Smooth muscle cell (in vitro differentiated cells): ENCODE data around the gene LAMP1. TPM values are rescaled to one million over a fixed set of nuclear protein-coding genes. Genes with fewer than 3 reads are reported as not detected.
A peak's percentile ranks its signal among the peaks of the same experiment; 100 is the strongest.

Source experiments
- DNase-seq: peaks from one replicate; lab custom pipeline; 2025; ENCODE audit not compliant: unreplicated experiment; lab: John Stamatoyannopoulos, UW
- H2AFZ ChIP-seq: fragments of 200-600 bp; sonication (generic); 2 replicates; pipeline ENCODE4 v1.6.0; 2016; ENCODE audit warnings: antibody characterized with exemption, low read depth, mild to moderate bottlenecking
- H3F3A ChIP-seq: fragments of 200-600 bp; sonication (generic); 2 replicates; pipeline ENCODE4 v1.6.0; 2017; ENCODE audit warnings: antibody characterized with exemption, low read depth
- H3K27ac ChIP-seq: fragments of 200-600 bp; sonication (generic); 2 replicates; pipeline ENCODE4 v1.5.1; 2016; ENCODE audit warnings: low read depth, mild to moderate bottlenecking
- H3K27me3 ChIP-seq: fragments of 200-600 bp; sonication (generic); 2 replicates; pipeline ENCODE4 v1.6.1; 2016; ENCODE audit warnings: low read depth, mild to moderate bottlenecking
- H3K36me3 ChIP-seq: fragments of 200-600 bp; sonication (generic); 2 replicates; pipeline ENCODE4 v1.5.1; 2016; ENCODE audit warnings: low read depth
- H3K4me1 ChIP-seq: fragments of 200-600 bp; sonication (generic); 2 replicates; pipeline ENCODE4 v1.5.1; 2016; ENCODE audit warnings: low read depth
- H3K4me2 ChIP-seq: fragments of 200-600 bp; sonication (generic); 2 replicates; pipeline ENCODE4 v1.6.0; 2016; ENCODE audit warnings: mild to moderate bottlenecking
- H3K4me3 ChIP-seq: fragments of 200-600 bp; sonication (generic); 2 replicates; pipeline ENCODE4 v1.5.1; 2016; ENCODE audit warnings: mild to moderate bottlenecking
- H3K79me2 ChIP-seq: fragments of 200-600 bp; sonication (generic); 2 replicates; pipeline ENCODE4 v1.6.0; 2016; ENCODE audit warnings: low read depth, mild to moderate bottlenecking
- H3K9ac ChIP-seq: fragments of 200-600 bp; sonication (generic); 2 replicates; pipeline ENCODE4 v1.6.0; 2016; ENCODE audit warnings: low read depth
- H3K9me3 ChIP-seq: fragments of 200-600 bp; sonication (generic); replicated peaks from 2 replicates; pipeline ENCODE4 v1.5.1; 2016; ENCODE audit warnings: low read depth
- H4K20me1 ChIP-seq: fragments of 200-600 bp; sonication (generic); 2 replicates; pipeline ENCODE4 v1.6.0; 2016; ENCODE audit warnings: low read depth
- WGBS: methylation state at CpG from one replicate; pipeline ENCODE4 v1.1.7; 2016; ENCODE audit warnings: low lambda C conversion rate; 5-methylcytosine and 5-hydroxymethylcytosine counted together
- polyA plus RNA-seq: library from polyadenylated mRNA; unstranded; fragments of >200 nt; fragmentation: Nextera tagmentation; extraction: Ambion mirVana; gene quantifications from 2 replicates; pipeline ENCODE4 v1.2.1, GENCODE V29; 2016
- total RNA-seq: library from RNA; depleted of rRNA; stranded (reverse); fragments of >200 nt; gene quantifications from 2 replicates; pipeline ENCODE4 v1.2.3, GENCODE V29; 2014
- TF ChIP-seq, protein P1 (sequence below): fragments of 200-600 bp; sonication (generic); IDR thresholded peaks from 2 replicates; pipeline ENCODE4 v1.5.1; 2017; ENCODE audit warnings: borderline replicate concordance, mild to moderate bottlenecking, antibody characterized with exemption; ENCODE audit not compliant: insufficient read depth, poor library complexity, severe bottlenecking

Gene LAMP1
- total and polyA plus RNA-seq, 2 experiments from 2014 or later, result 111 to 146 TPM

DNA sequence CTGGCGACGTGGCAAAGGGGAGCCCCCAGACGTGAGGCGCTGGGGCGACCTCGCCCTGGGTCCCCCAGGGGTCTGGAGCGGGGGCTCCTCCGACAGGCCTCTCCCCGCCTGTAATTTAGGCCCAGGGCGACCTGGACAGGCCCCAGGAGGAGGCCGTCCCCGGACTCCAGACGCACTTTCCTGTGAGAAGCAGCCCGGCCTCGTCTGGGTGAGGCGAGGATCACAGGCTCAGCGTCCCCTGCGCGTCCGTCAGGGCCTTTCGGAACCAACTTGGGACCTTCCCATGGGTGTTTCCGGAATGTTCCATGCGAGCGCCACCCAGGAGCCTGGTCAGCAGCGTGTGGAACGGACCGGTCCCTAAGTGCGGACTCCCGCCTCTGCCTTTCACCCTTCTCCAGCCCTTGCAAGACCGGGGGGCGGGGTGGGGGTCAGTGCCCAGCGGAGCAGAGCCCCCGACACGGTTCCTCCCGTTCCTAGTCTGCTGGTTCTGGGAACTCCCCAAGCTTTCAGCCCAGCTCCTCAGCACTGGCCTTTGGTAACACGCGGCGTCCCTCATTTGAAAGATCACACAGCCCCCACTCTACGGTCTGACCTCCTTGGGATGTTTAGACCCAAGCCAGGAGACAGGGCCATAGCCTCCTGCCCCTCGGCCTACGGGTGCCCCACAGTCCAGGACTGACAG is 68.0 kb downstream of the LAMP1 start:
- peak overlapping the region; percentile 79 for H3K4me2 ChIP-seq
- 87% methylated on average over 41 of the region's 41 CpGs for WGBS
- DNase-seq, result no peak

GRCh38 chr13:113365583-113365970 is 68.5 kb downstream of the LAMP1 start:
- Histone ChIP-seq H3K4me2 (no peak overlapping the region), H3F3A (no peaks in the 10 kb centered on the region), H3K27ac (no peak overlapping the region), H3K36me3 (no peaks in the 10 kb centered on the region), H3K4me3 (no peak overlapping the region), H3K27me3 (no peaks in the 10 kb centered on the region), H3K4me1 (no peaks in the 10 kb centered on the region), H3K9me3 (no peaks in the 10 kb centered on the region), H3K79me2 (no peaks in the 10 kb centered on the region), H2AFZ (no peak overlapping the region), H3K9ac (no peak overlapping the region), H4K20me1 (no peaks in the 10 kb centered on the region)
- 98% methylated on average over 22 of the region's 22 CpGs for WGBS
- TF ChIP-seq, protein P1, sequence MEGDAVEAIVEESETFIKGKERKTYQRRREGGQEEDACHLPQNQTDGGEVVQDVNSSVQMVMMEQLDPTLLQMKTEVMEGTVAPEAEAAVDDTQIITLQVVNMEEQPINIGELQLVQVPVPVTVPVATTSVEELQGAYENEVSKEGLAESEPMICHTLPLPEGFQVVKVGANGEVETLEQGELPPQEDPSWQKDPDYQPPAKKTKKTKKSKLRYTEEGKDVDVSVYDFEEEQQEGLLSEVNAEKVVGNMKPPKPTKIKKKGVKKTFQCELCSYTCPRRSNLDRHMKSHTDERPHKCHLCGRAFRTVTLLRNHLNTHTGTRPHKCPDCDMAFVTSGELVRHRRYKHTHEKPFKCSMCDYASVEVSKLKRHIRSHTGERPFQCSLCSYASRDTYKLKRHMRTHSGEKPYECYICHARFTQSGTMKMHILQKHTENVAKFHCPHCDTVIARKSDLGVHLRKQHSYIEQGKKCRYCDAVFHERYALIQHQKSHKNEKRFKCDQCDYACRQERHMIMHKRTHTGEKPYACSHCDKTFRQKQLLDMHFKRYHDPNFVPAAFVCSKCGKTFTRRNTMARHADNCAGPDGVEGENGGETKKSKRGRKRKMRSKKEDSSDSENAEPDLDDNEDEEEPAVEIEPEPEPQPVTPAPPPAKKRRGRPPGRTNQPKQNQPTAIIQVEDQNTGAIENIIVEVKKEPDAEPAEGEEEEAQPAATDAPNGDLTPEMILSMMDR, result no peak
- no peak for DNase-seq

More for the DNA sequence above, 68.0 kb downstream of the LAMP1 start:
- no peaks in the 10 kb centered on the region for H3K79me2 ChIP-seq
- H3K36me3 ChIP-seq, result no peaks in the 10 kb centered on the region
- no peak overlapping the region for H2AFZ ChIP-seq
- H3K9me3 ChIP-seq, result no peaks in the 10 kb centered on the region
- TF ChIP-seq, protein P1, result no peak
- no peak overlapping the region for H3K4me3 ChIP-seq
- H3K9ac ChIP-seq, result no peak overlapping the region
- no peaks in the 10 kb centered on the region for H3F3A ChIP-seq
- no peaks in the 10 kb centered on the region for H3K4me1 ChIP-seq
- no peaks in the 10 kb centered on the region for H4K20me1 ChIP-seq
- H3K27me3 ChIP-seq, result no peaks in the 10 kb centered on the region
- no peak overlapping the region for H3K27ac ChIP-seq

- 90% methylated on average over 9 of the region's 9 CpGs for WGBS
- H4K20me1 ChIP-seq, result no peaks in the 10 kb centered on the region
- no peaks in the 10 kb centered on the region for H3K9me3 ChIP-seq
- no peak overlapping the region for H3K4me2 ChIP-seq
- H3K9ac ChIP-seq, result no peak overlapping the region
- no peaks in the 10 kb centered on the region for H3F3A ChIP-seq
- no peaks in the 10 kb centered on the region for H3K36me3 ChIP-seq
- no peak for DNase-seq
- H2AFZ ChIP-seq, result no peak overlapping the region
- no peak overlapping the region for H3K27ac ChIP-seq
- no peaks in the 10 kb centered on the region for H3K79me2 ChIP-seq
- no peaks in the 10 kb centered on the region for H3K4me1 ChIP-seq
- no peaks in the 10 kb centered on the region for H3K27me3 ChIP-seq
- no peak overlapping the region for H3K4me3 ChIP-seq
- TF ChIP-seq, protein P1, result no peak
These were observed 69.0 kb downstream of the LAMP1 start for GRCh38 chr13:113365971-113366588.
